A549 (cell line): ENCODE results near the gene CEND1.

Source experiments
- POLR2A ChIP-seq: IDR thresholded peaks from 2 replicates; pipeline ENCODE4 v1.6.1; 2012; ENCODE audit warnings: mild to moderate bottlenecking, low read length
- TF ChIP-seq, protein P1 (sequence below): fragments of >200 bp; sonication (Bioruptor Twin); formaldehyde crosslinking; IDR thresholded peaks from 3 replicates; pipeline ENCODE4 v1.5.1; 2016
- TF ChIP-seq, protein P2 (sequence below): IDR thresholded peaks from 2 replicates; pipeline ENCODE4 v1.6.1; 2012

DNA sequence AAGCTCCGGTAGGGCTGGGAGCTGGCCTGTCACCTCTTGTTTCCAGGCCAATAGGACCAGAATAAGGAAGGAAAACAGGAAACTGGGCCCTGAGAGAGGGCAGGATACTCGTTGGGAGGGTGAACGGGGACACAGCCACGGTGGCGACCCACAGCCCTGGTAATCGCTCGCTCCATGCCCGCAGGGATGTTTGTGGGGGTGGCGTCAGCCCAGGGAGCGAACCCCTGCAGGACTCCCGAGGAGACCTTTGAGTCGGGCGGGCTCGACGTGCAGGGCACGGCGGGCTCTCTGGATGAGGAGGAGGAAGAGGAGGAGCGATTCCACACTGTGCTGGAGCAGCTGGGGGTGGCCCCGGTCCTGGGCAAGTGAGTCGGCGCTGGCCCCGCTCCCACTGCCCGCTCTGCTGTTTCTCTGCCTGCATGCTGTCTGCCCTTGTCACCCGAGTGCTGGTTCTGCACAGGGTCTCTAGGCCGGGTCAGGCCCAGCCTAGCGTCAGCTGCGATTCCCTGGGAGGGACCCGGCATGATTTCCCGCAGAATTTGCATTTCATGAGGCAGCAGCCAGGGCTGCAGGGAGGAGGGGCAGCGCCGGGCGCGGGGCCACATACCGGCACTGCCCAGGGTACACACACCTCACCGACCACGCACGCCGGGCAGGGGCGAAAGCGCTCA is 39.4 kb upstream of the CEND1 start:
- TF ChIP-seq, protein P1, sequence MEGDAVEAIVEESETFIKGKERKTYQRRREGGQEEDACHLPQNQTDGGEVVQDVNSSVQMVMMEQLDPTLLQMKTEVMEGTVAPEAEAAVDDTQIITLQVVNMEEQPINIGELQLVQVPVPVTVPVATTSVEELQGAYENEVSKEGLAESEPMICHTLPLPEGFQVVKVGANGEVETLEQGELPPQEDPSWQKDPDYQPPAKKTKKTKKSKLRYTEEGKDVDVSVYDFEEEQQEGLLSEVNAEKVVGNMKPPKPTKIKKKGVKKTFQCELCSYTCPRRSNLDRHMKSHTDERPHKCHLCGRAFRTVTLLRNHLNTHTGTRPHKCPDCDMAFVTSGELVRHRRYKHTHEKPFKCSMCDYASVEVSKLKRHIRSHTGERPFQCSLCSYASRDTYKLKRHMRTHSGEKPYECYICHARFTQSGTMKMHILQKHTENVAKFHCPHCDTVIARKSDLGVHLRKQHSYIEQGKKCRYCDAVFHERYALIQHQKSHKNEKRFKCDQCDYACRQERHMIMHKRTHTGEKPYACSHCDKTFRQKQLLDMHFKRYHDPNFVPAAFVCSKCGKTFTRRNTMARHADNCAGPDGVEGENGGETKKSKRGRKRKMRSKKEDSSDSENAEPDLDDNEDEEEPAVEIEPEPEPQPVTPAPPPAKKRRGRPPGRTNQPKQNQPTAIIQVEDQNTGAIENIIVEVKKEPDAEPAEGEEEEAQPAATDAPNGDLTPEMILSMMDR = no peak
- TF ChIP-seq, protein P2, sequence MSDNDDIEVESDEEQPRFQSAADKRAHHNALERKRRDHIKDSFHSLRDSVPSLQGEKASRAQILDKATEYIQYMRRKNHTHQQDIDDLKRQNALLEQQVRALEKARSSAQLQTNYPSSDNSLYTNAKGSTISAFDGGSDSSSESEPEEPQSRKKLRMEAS = no peak
- TF ChIP-seq POLR2A = no peak
